CD4-positive, alpha-beta T cell treated with Interleukin-4 for 1 hour (primary cell): Measurements from ENCODE around the gene SNTG2.
"Not testable (repeated sequence)": the region's sequence is repeated elsewhere in the genome, so short reads cannot be mapped to it uniquely, and the experiment has no call there.

ENCODE experiments used
- DNase-seq, 2 donors: peaks; one replicate each; pipeline ENCODE4 v3.0.0-alpha.2; 2020 to 2022

The SNTG2 gene

DNA sequence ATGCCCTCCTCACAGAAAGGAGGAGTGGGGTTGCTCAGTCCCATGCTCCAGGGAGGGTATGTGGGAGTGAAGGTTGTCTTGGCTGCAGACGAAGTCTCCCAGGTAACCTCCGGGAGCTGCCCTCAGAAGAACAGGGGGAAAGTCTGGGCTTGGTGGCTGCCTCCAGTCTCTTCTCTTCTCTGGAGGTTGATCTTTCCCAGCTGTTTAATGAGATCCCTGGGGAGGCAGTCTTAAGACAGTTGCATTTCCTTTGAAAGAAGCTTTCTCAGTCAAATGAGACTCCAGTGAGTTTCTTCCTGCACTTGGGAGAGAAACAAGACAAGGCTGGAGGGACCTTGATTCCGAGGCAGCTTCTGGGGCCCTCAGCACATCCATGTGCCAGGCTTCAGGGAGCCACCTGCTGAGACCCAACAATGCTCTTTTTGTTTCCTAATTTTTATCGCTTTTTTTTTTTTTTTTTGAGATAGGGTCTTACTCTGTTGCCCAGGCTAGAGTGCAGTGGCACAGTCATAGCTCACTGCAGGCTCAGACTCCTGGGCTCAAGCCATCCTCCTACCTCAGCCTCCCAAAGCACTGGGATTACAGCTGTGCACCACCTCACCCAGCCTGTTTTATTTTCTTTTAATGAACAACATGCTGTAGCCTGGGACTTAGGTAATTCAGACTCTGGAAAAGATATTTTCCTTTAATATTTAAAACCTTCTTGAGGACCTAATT is 390.9 kb downstream of the SNTG2 start:
- DNase-seq: no peak

GRCh38 chr2:1348789-1349188 is 398.1 kb downstream of the SNTG2 start:
- DNase-seq: no peak

DNA sequence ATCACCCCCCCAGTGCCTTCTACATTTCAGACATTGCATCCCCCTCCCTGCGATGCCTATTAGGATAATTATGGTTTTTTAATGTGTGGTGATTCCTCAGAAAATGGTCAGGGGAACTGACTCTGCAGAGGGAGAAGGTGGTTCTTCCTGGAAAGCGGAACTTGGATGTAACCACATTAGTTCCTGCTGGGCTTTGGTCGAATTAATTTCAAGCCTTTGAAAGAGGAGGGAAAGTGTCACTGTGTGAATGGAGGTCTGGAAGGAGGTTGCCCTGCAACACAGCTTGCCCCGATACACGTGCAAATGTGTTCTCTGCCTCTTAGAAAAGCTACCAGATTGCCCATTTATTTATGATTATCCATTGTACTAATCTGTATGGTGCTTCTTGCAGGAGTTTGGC is 399.5 kb downstream of the SNTG2 start:
- no peak for DNase-seq

DNA sequence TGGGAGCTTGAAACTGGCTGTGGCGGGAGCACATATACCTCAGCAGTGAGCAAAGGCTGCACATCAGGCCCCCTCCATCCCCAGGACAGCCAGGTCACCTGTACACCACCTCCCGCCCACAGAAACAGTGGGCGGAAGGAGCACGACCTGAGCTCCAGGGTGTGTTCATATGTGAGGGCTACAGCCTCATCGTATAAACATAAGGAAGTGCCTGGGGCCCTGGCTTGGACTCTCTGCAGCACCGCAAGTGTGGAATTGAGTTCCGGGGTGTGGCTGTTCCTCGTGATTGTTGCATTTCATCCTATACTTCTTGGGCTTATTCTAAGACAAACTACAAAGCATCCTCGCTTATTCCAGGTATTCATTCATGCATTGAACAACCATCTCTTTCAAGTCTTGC is 402.5 kb downstream of the SNTG2 start:
- no peak for DNase-seq

- no peak for DNase-seq
These were observed 402.9 kb downstream of the SNTG2 start for GRCh38 chr2:1353543-1353942.

DNA sequence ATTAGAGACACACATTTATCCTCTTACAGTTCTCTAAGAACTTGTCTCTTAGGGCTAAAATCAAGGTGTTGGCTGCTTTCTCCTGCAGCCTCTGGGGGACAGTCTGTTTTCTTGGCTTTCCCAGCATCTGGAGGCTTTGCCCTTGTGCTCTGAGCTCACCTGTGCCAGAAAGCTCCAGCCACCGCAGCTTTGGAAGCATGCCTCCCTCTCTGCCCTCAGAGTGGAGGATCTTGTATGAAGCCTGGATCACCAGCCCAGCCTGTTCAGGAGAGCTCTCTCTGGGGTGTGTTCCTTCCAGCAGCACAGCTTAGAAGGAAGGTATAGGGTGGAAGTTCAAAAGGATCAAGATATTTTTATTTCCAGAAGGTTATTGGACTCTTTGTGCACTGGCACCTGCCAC is 409.5 kb downstream of the SNTG2 start:
- no peak for DNase-seq

DNA sequence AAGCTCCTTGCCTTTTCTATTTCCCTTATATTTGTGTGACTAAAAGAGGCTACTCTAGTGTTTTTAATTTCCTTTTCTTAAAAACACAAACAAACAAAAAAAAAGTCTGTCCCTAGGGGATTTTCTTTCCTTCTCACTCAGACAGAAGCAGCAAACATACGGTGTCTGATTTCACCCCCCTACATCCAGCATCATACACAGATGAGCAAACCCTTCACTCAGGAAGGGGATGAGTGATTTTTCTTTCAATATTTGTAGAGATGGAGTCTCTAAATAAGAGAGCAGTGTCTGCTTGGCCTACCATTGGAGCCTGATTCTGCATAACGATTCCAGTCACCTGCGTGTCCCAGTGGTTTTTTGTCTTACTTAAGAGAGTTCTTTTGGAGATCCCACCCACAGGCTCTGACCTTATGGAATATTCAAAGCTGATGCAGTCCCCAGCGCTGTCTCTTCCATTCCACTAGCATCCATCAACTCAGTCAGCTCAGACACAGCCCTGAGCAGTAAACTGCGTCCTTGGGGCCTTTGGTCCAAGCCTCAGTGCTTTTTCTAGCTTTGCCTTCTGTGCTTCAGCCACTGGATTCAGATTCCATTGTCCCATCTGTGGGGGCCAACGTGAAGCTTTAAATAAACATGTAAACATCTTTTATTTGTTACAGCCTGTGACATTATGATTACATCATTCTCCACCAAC is 410.1 kb downstream of the SNTG2 start:
- no peak for DNase-seq

DNA sequence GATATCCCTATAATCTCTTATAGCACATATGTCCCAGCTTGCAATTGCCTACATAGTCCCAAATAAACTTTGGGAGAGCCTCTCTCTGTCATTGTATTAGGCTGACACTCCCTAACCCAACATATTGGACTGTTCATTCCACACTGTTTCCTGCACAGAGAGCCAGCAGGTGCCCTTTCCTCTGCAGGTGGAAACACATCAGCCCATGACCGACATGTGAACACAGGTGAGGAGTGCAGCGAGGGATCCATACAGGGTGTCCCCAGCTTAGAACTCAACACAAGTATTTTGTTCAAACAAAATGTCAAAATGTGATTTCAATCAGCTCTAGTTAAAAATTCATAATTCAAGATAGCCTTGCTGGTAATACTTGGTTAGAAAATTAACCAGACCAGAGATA is 412.7 kb downstream of the SNTG2 start:
- no peak for DNase-seq

- DNase-seq: no peak
These were observed 416.0 kb downstream of the SNTG2 start for GRCh38 chr2:1366546-1367134.

DNA sequence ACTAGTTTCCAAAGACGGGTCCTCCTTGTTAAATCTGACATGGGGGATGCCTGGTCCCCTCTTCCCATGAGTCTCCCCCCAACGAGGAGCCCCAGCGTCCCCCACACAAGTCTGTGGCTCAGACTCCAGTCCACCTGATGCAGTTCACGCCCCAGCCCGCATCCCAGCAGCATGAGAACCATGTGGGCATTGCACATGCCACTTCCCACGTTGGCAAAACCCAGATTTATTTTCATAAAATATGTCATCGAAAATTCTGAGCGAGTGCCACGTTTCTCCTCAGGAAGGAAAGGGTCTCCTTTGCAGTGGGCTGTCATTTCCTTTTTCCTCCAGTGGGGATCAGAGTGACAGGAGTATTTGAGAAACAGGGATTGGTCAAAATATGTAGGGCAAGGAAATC is 417.0 kb downstream of the SNTG2 start:
- DNase-seq: no peak

- no peak for DNase-seq
These were observed 419.3 kb downstream of the SNTG2 start for GRCh38 chr2:1369905-1370304.

DNA sequence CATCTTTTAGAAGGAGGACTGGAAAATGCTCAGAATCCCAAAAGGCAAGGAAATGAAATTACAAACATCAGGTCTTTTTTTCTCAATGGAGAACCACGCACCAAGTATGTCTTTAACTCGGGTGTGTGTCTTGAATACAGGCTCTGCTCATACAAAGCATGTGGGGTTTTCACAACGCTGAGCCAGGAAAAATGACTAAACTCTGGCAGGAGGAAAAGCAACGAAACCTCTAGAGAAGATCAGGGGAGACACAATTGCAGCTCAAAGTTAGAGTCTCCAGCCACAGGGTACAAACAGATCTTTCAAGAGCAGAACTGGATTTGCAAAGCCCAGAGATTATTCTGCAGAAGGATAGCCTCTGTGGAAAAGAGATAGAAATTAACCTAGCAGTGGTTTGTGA is 419.8 kb downstream of the SNTG2 start:
- DNase-seq: no peak

DNA sequence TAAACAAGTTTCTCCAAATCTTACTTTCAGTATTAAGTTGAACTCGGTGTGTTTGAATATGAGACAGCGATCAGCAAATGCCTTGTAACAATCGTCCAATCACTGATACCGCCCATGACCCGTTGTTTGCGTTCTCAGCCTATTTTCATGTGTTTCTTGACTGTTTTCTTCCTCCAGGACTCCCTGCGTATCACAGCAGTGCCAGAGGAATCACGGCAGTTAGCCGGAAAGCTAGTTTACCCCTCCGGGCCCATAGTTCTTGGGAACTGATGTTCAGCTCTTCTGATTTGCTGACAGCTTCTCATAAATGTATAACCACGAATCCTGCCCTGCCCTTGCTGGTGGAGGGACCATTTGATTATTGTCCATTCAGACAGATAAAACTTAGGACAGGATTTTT is 420.4 kb downstream of the SNTG2 start:
- no peak for DNase-seq

GRCh38 chr2:1373830-1374229 is 423.2 kb downstream of the SNTG2 start:
- DNase-seq: no peak

- no peak for DNase-seq
These were observed 423.6 kb downstream of the SNTG2 start for GRCh38 chr2:1374287-1374686.

DNA sequence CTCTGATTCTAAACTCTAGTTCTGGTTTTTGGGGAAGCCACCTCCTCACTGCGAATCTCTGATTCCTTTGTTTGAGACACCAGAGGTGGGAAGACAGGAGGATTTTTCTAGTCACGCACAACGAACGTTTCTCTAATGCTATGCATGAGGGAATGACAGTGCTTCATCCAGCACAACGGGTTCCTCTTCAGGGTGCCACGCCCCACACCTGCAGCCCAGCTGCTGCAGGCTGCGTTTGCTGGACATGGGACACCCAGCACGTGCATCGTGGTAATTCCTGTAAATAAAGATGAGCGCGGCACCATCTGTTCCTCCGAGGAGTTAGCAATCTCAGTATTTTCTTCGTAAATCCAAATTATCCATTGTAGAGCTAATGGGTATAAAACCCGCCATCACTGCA is 425.1 kb downstream of the SNTG2 start:
- DNase-seq: no peak

GRCh38 chr2:1377473-1377872 is 426.8 kb downstream of the SNTG2 start:
- no peak for DNase-seq

- no peak for DNase-seq
These were observed 428.0 kb downstream of the SNTG2 start for GRCh38 chr2:1378456-1379150.

GRCh38 chr2:1381644-1382043 is 431.0 kb downstream of the SNTG2 start:
- DNase-seq: no peak

DNA sequence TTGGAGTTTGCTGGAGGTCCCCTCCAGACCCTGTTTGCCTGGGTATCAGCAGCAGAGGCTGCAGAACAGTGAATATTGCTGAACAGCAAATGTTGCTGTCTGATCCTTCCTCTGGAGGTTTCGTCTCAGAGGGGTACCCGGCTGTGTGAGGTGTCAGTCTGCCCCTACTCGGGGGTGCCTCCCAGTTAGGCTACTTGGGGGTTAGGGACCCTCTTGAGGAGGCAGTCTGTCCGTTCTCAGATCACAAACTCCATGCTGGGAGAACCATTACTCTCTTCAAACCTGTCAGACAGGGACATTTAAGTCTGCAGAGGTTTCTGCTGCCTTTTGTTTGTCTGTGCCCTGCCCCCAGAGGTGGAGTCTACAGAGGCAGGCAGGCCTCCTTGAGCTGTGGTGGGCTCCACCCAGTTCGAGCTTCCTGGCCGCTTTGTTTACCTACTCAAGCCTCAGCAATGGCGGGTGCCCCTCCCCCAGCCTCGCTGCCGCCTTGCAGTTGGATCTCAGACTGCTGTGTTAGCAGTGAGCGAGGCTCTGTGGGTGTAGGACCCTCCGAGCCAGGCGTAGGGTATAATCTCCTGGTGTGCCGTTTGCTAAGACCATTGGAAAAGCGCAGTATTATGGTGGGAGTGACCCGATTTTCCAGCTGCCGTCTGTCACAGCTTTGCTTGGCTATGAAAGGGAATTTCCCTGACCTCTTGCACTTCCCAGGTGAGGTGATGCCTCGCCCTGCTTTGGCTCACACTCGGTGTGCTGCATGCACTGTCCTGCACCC is 437.5 kb downstream of the SNTG2 start:
- not testable (repeated sequence) for DNase-seq

GRCh38 chr2:1390118-1390517 is 439.5 kb downstream of the SNTG2 start:
- DNase-seq: not testable (repeated sequence)

- DNase-seq: no peak
These were observed 442.7 kb downstream of the SNTG2 start for GRCh38 chr2:1393321-1393720.
